HepG2 (cell line): Measurements from ENCODE around the gene TNFAIP1. TPM values are rescaled to one million over a fixed set of nuclear protein-coding genes. Genes with fewer than 3 reads are reported as not detected.

ENCODE experiments used
- BCL3 ChIP-seq: sonication (generic); formaldehyde crosslinking; IDR thresholded peaks from 2 replicates; pipeline ENCODE4 v1.5.1; 2020; ENCODE audit warnings: mild to moderate bottlenecking, missing genetic modification reagents, moderate library complexity
- BHLHE40 ChIP-seq: IDR thresholded peaks from 2 replicates; pipeline ENCODE4 v1.6.1; 2011; ENCODE audit warnings: low read length, improper control_type of control experiment
- FOXC1 ChIP-seq: sonication (generic); formaldehyde crosslinking; IDR thresholded peaks from 2 replicates; pipeline ENCODE4 v1.8.0; 2022; ENCODE audit warnings: mild to moderate bottlenecking, missing genetic modification reagents, borderline replicate concordance
- MIER2 ChIP-seq: IDR thresholded peaks from 2 replicates; pipeline ENCODE4 v1.6.1; 2016; ENCODE audit warnings: missing biosample characterization, missing genetic modification reagents
- NFIB ChIP-seq: sonication (generic); formaldehyde crosslinking; IDR thresholded peaks from 2 replicates; pipeline ENCODE4 v1.9.0; 2021; ENCODE audit warnings: missing genetic modification reagents, mild to moderate bottlenecking, borderline replicate concordance
- RNF2 ChIP-seq: fragments of 450-650 bp; conservative IDR thresholded peaks from 2 replicates; pipeline ENCODE4 v1.6.1; 2016; ENCODE audit warnings: low read depth
- SRSF1 ChIP-seq: fragments of 200-400 bp; formaldehyde crosslinking; optimal IDR thresholded peaks from 2 replicates; pipeline ENCODE3; 2017; ENCODE audit warnings: mild to moderate bottlenecking, low read depth, low read length, moderate library complexity
- ZBTB44 ChIP-seq: sonication (generic); formaldehyde crosslinking; IDR thresholded peaks from 2 replicates; pipeline ENCODE4 v1.4.0; 2020; ENCODE audit warnings: missing genetic modification reagents
- ZNF225 ChIP-seq: sonication (generic); formaldehyde crosslinking; IDR thresholded peaks from 2 replicates; pipeline ENCODE4 v1.4.0; 2020; ENCODE audit warnings: mild to moderate bottlenecking, missing genetic modification reagents
- ZNF275 ChIP-seq: sonication (generic); formaldehyde crosslinking; IDR thresholded peaks from 2 replicates; pipeline ENCODE4 v1.8.0; 2022; ENCODE audit warnings: missing genetic modification reagents, mild to moderate bottlenecking, inconsistent platforms, borderline replicate concordance
- ZNF292 ChIP-seq: sonication (generic); formaldehyde crosslinking; IDR thresholded peaks from 2 replicates; pipeline ENCODE4 v1.8.1; 2022; ENCODE audit warnings: mild to moderate bottlenecking, low read depth, missing genetic modification reagents, borderline replicate concordance
- ZNF446 ChIP-seq: sonication (generic); formaldehyde crosslinking; IDR thresholded peaks from 2 replicates; pipeline ENCODE4 v1.5.0; 2020; ENCODE audit warnings: mild to moderate bottlenecking, missing genetic modification reagents
- ZNF550 ChIP-seq: sonication (generic); formaldehyde crosslinking; IDR thresholded peaks from 2 replicates; pipeline ENCODE4 v1.4.0; 2020; ENCODE audit warnings: mild to moderate bottlenecking, missing genetic modification reagents, borderline replicate concordance
- ZNF607 ChIP-seq: sonication (generic); formaldehyde crosslinking; IDR thresholded peaks from 2 replicates; pipeline ENCODE4 v1.5.1; 2020; ENCODE audit warnings: missing genetic modification reagents, mild to moderate bottlenecking, borderline replicate concordance
- polyA plus RNA-seq, 8 experiments: library from polyadenylated mRNA; depleted of rRNA in 3 of 8; stranded (reverse) in 7 of 8; unstranded in 1 of 8; fragments of >200 nt; fragmentation: Illumina TruSeq in 4 of 8; extraction: Trizol in 4 of 8; gene quantifications; 2 replicates each; pipeline versions ENCODE4 v1.2.1 to v1.2.3, GENCODE V29; 2011 to 2016; ENCODE audit warnings: low read depth in 4 of 8, missing spikeins in 1 of 8, mixed read lengths in 1 of 8; ENCODE audit not compliant: insufficient read depth in 1 of 8
- total RNA-seq, 5 experiments: library from RNA; depleted of rRNA; stranded (reverse); fragments of >200 nt; fragmentation: Illumina TruSeq; extraction: Trizol; gene quantifications; 2 replicates each; pipeline ENCODE4 v1.2.3, GENCODE V29; 2016; ENCODE audit warnings: low read depth in 1 of 5
- TF ChIP-seq, protein P1 (sequence below): sonication (generic); formaldehyde crosslinking; IDR thresholded peaks from 2 replicates; pipeline ENCODE4 v1.8.0; 2022; ENCODE audit warnings: missing genetic modification reagents, mild to moderate bottlenecking, moderate library complexity, borderline replicate concordance
- TF ChIP-seq, protein P2 (sequence below), 2 experiments: sonication (generic) in 1 of 2; formaldehyde crosslinking in 1 of 2; IDR thresholded peaks; 2 replicates each; pipeline versions ENCODE4 v1.4.0 to v1.6.1; 2018 to 2020; ENCODE audit warnings: missing genetic modification reagents in 2 of 2, borderline replicate concordance in 1 of 2, low read depth in 1 of 2, mild to moderate bottlenecking in 1 of 2, missing biosample characterization in 1 of 2
- TF ChIP-seq, protein P3 (sequence below): sonication (generic); formaldehyde crosslinking; IDR thresholded peaks from 2 replicates; pipeline ENCODE4 v1.8.0; 2022; ENCODE audit warnings: low read depth, missing genetic modification reagents

The TNFAIP1 gene
- total and polyA plus RNA-seq, 2 of the 13 experiments (the other 11 are each of a cell fraction or from before 2014, with no cell fraction given): 17.5 to 40.6 TPM

- TF ChIP-seq ZNF225 (CRISPR knock-in tag) (peak; percentile 62), ZNF550 (CRISPR knock-in tag) (no peak), RNF2 (no peak), ZNF446 (CRISPR knock-in tag) (no peak), SRSF1 (no peak), BHLHE40 (no peak), NFIB (CRISPR knock-in tag) (no peak), ZNF607 (CRISPR knock-in tag) (no peak), FOXC1 (CRISPR knock-in tag) (0 out of 2 replicates have a peak, but pooled peaks have one; percentile 33), ZNF292 (CRISPR knock-in tag) (no peak), BCL3 (peak; percentile 47; the same call in 1 of the 2 replicates), MIER2 (CRISPR knock-in tag) (0 out of 2 replicates have a peak, but pooled peaks have one; percentile 9), ZNF275 (no peak), ZBTB44 (CRISPR knock-in tag) (no peak)
- TF ChIP-seq, protein P1, sequence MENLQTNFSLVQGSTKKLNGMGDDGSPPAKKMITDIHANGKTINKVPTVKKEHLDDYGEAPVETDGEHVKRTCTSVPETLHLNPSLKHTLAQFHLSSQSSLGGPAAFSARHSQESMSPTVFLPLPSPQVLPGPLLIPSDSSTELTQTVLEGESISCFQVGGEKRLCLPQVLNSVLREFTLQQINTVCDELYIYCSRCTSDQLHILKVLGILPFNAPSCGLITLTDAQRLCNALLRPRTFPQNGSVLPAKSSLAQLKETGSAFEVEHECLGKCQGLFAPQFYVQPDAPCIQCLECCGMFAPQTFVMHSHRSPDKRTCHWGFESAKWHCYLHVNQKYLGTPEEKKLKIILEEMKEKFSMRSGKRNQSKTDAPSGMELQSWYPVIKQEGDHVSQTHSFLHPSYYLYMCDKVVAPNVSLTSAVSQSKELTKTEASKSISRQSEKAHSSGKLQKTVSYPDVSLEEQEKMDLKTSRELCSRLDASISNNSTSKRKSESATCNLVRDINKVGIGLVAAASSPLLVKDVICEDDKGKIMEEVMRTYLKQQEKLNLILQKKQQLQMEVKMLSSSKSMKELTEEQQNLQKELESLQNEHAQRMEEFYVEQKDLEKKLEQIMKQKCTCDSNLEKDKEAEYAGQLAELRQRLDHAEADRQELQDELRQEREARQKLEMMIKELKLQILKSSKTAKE (CRISPR knock-in tag): 0 out of 2 replicates have a peak, but pooled peaks have one; percentile 21
- TF ChIP-seq, protein P2, sequence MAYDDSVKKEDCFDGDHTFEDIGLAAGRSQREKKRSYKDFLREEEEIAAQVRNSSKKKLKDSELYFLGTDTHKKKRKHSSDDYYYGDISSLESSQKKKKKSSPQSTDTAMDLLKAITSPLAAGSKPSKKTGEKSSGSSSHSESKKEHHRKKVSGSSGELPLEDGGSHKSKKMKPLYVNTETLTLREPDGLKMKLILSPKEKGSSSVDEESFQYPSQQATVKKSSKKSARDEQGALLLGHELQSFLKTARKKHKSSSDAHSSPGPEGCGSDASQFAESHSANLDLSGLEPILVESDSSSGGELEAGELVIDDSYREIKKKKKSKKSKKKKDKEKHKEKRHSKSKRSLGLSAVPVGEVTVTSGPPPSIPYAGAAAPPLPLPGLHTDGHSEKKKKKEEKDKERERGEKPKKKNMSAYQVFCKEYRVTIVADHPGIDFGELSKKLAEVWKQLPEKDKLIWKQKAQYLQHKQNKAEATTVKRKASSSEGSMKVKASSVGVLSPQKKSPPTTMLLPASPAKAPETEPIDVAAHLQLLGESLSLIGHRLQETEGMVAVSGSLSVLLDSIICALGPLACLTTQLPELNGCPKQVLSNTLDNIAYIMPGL (CRISPR knock-in tag; IDR thresholded peaks at IDR 0.05; ENCODE audit: borderline replicate concordance in 1 of 2, low read depth in 1 of 2): peak in 1 of 2 experiments; percentile 28; a peak in 1 of 4 replicates
- TF ChIP-seq, protein P3, sequence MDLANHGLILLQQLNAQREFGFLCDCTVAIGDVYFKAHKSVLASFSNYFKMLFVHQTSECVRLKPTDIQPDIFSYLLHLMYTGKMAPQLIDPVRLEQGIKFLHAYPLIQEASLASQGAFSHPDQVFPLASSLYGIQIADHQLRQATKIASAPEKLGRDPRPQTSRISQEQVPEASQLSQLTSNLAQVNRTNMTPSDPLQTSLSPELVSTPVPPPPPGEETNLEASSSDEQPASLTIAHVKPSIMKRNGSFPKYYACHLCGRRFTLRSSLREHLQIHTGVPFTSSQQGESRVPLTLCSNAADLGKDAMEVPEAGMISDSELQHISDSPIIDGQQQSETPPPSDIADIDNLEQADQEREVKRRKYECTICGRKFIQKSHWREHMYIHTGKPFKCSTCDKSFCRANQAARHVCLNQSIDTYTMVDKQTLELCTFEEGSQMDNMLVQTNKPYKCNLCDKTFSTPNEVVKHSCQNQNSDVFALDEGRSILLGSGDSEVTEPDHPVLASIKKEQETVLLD: peak; percentile 15; the same call in 1 of the 2 replicates
These were observed 17.4 kb upstream of the TNFAIP1 start (continued) for GRCh38 chr17:28317966-28318758.
